CD4-positive, alpha-beta T cell (primary cell): ENCODE data around the gene PCBP1. TPM values are rescaled to one million over a fixed set of nuclear protein-coding genes. Genes with fewer than 3 reads are reported as not detected.
A peak's percentile ranks its signal among the peaks of the same experiment; 100 is the strongest.

Source experiments
- ATAC-seq: fragments of 200-7000 bp; cut with Tn5 transposase; one replicate; pipeline ENCODE4 v1.10.0; 2022; ENCODE audit warnings: mild to moderate bottlenecking; ENCODE audit not compliant: poor library complexity
- CTCF ChIA-PET: fragments of 350-600 bp; sonication (Branson Sonifier 250); formaldehyde crosslinking; loops from one replicate; lab custom pipeline; 2021; ENCODE audit warnings: antibody characterized with exemption, inconsistent platforms; lab: Charles Lee
- POLR2A ChIA-PET: fragments of 350-600 bp; sonication (Branson Sonifier 250); formaldehyde crosslinking; loops from one replicate; lab custom pipeline; 2021; ENCODE audit warnings: antibody characterized with exemption, inconsistent platforms; lab: Charles Lee
- DNase-seq, 14 experiments: peaks; one replicate each; pipeline ENCODE4 v3.0.0-alpha.2; 2013 to 2020; ENCODE audit warnings: mixed read lengths in 2 of 14
- H3K27ac ChIP-seq, 2 donors: one replicate each; pipeline versions ENCODE4 v1.5.1 to v1.7.0; 2013; ENCODE audit warnings: low read length in 2 of 2, low read depth in 1 of 2, mild to moderate bottlenecking in 1 of 2
- H3K27me3 ChIP-seq, 2 experiments: 1 replicate in 1 of 2; 2 replicates in 1 of 2; pipeline versions ENCODE4 v1.6.1 to v1.7.0; 2013; ENCODE audit warnings: low read length in 2 of 2, control low read depth in 1 of 2, mild to moderate bottlenecking in 1 of 2, moderate library complexity in 1 of 2; ENCODE audit not compliant: insufficient read depth in 2 of 2, control insufficient read depth in 1 of 2
- H3K36me3 ChIP-seq: one replicate; pipeline ENCODE4 v1.6.1; 2013; ENCODE audit warnings: low read length, control low read depth; ENCODE audit not compliant: insufficient read depth
- H3K4me1 ChIP-seq: one replicate; pipeline ENCODE4 v1.6.1; 2013; ENCODE audit warnings: low read length, control low read depth; ENCODE audit not compliant: insufficient read depth
- H3K4me3 ChIP-seq: one replicate; pipeline ENCODE4 v1.5.1; 2013; ENCODE audit warnings: mild to moderate bottlenecking, low read length, moderate library complexity
- H3K9me3 ChIP-seq, 2 experiments: 1 replicate in 1 of 2; 2 replicates in 1 of 2; pipeline versions ENCODE4 v1.6.1 to v1.7.0; 2013; ENCODE audit warnings: low read length in 2 of 2, mild to moderate bottlenecking in 2 of 2, control low read depth in 1 of 2, moderate library complexity in 1 of 2; ENCODE audit not compliant: control insufficient read depth in 1 of 2, insufficient read depth in 1 of 2
- H3K27ac Mint-ChIP-seq: one replicate; pipeline ENCODE4 v1.8.0; 2020; ENCODE audit warnings: mixed read lengths
- H3K27me3 Mint-ChIP-seq: one replicate; pipeline ENCODE4 v1.8.0; 2021; ENCODE audit warnings: mixed read lengths
- H3K36me3 Mint-ChIP-seq: one replicate; pipeline ENCODE4 v1.8.0; 2021; ENCODE audit warnings: low read depth, mixed read lengths
- H3K4me1 Mint-ChIP-seq: one replicate; pipeline ENCODE4 v1.8.0; 2021; ENCODE audit warnings: low read depth, mixed read lengths
- H3K4me3 Mint-ChIP-seq: one replicate; pipeline ENCODE4 v1.8.0; 2020; ENCODE audit warnings: mild to moderate bottlenecking, mixed read lengths
- H3K9me3 Mint-ChIP-seq: one replicate; pipeline ENCODE4 v1.8.0; 2020; ENCODE audit warnings: mixed read lengths
- intact Hi-C, 2 experiments: fragments of 100-400 bp; cut with DNase I in 1 of 2; cut with micrococcal nuclease in 1 of 2; formaldehyde crosslinking; loops; one replicate each; pipeline versions ENCODE4 v1.15.1 to v1.9.0; 2023 to 2025; cut with DNase I, micrococcal nuclease
- total RNA-seq, 174 experiments: library from RNA in 2 of 174; stranded (reverse) in 2 of 174; gene quantifications; one replicate each; pipeline ENCODE4 v1.2.3 and lab custom pipeline; 2021 to 2026
- TF ChIP-seq, protein P1 (sequence below): fragments of 200-600 bp; IDR thresholded peaks from one replicate; pipeline ENCODE4 v1.8.0; 2022; ENCODE audit warnings: antibody characterized with exemption, mild to moderate bottlenecking

The PCBP1 gene
- total RNA-seq, 2 experiments from 2014 or later, result 228 to 233 TPM

- Histone ChIP-seq H3K36me3 (no peaks in the 10 kb centered on the region), H3K9me3 (no peaks in the 10 kb centered on the region), H3K27me3 (no peaks in the 10 kb centered on the region), H3K27ac (no peak overlapping the region), H3K4me3 (no peak overlapping the region), H3K4me1 (peaks cover 66% of the 10 kb centered on the region)
- Mint-ChIP-seq H3K9me3 (no peaks in the 10 kb centered on the region), H3K27me3 (no peaks in the 10 kb centered on the region), H3K36me3 (peaks cover 14% of the 10 kb centered on the region), H3K27ac (peak overlapping the region; percentile 99), H3K4me1 (peaks cover 79% of the 10 kb centered on the region), H3K4me3 (peak overlapping the region; percentile 87)
- intact Hi-C loops, result loop anchor here in 1 of 2 experiments (1.0 kb wide), 1 partner anchor 32 kb away; no protein-coding TSS in a partner anchor
- DNase-seq, result no peak
- POLR2A ChIA-PET, result interaction anchor here (1.1 to 9.1 kb wide), 7 partner anchors 11 to 208 kb away, joined by 3 to 657 read pairs (median 44); partner anchors contain the start of genes MXD1 and PCBP1
- CTCF ChIA-PET, result interaction anchor here (0.6 to 2.2 kb wide), 7 partner anchors 10 to 52 kb away, joined by 3 to 6 read pairs (median 4); no protein-coding TSS in a partner anchor
- TF ChIP-seq, protein P1, sequence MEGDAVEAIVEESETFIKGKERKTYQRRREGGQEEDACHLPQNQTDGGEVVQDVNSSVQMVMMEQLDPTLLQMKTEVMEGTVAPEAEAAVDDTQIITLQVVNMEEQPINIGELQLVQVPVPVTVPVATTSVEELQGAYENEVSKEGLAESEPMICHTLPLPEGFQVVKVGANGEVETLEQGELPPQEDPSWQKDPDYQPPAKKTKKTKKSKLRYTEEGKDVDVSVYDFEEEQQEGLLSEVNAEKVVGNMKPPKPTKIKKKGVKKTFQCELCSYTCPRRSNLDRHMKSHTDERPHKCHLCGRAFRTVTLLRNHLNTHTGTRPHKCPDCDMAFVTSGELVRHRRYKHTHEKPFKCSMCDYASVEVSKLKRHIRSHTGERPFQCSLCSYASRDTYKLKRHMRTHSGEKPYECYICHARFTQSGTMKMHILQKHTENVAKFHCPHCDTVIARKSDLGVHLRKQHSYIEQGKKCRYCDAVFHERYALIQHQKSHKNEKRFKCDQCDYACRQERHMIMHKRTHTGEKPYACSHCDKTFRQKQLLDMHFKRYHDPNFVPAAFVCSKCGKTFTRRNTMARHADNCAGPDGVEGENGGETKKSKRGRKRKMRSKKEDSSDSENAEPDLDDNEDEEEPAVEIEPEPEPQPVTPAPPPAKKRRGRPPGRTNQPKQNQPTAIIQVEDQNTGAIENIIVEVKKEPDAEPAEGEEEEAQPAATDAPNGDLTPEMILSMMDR, result no peak
- ATAC-seq, result no peak
These were observed 35.2 kb downstream of the PCBP1 start for GRCh38 chr2:70122470-70122869.

DNA sequence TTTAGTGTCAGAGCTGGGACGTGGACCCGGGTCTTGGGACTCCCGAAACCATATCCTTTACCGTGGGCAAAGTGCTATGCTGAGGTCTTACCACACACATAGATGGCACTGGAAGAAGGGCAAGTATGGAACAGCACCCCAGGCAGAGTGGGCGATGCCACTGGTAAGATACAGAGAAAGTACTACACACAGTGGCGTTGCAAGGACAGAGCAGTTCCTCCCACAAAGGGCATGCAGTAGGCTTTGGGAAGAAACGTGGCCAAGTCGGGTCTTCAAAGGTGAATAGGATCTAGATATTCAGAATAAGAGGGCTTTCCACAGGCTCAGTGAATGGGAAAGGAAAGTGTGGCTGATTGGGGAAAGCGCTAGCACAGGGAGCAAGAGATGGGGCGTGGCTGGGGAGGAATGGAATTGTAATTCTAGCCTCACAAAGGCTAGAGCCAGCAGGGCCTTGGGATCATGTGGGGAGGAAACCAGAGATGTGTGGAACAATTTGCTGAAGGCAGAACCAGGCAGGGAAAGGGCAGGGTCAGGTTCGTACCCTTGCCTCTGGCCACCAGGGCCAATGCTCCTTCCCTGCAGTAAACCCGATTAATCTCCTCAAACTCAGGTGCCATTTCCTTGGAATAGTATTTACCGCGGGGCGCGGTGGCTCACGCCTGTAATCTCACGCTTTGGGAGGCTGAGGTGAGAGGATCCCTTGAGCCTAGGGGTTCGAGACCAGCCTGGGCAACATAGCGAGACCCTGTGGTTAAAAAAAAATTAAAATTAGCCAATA lies 36.0 kb downstream of the PCBP1 start:
- no peaks in the 10 kb centered on the region for H3K27me3 Mint-ChIP-seq
- ChIA-PET CTCF (interaction anchor here (1.0 to 3.4 kb wide), 8 partner anchors 11 to 53 kb away, joined by 3 to 23 read pairs (median 6); no protein-coding TSS in a partner anchor), POLR2A (interaction anchor here (0.9 to 9.1 kb wide), 17 partner anchors 11 to 209 kb away, joined by 3 to 657 read pairs (median 22); partner anchors contain the start of genes C2orf42, MXD1, PCBP1 and PCYOX1)
- ATAC-seq (no peak), DNase-seq (no peak)
- TF ChIP-seq, protein P1, result no peak
- Histone ChIP-seq H3K4me3 (peak overlapping the region; percentile 83), H3K36me3 (no peaks in the 10 kb centered on the region), H3K4me1 (peaks cover 71% of the 10 kb centered on the region), H3K27ac (peak overlapping the region; percentile 92 to 99), H3K27me3 (no peaks in the 10 kb centered on the region), H3K9me3 (no peaks in the 10 kb centered on the region)
- no peaks in the 10 kb centered on the region for H3K9me3 Mint-ChIP-seq
- H3K4me3 Mint-ChIP-seq, result peak overlapping the region; percentile 93
- H3K4me1 Mint-ChIP-seq, result peaks cover 82% of the 10 kb centered on the region
- peaks cover 14% of the 10 kb centered on the region for H3K36me3 Mint-ChIP-seq
- intact Hi-C loops, result no loop called here
- peak overlapping the region; percentile 99 for H3K27ac Mint-ChIP-seq

GRCh38 chr2:70123829-70124116 lies 36.5 kb downstream of the PCBP1 start:
- peak overlapping the region; percentile 83 for H3K4me3 ChIP-seq
- peak overlapping the region; percentile 93 for H3K4me3 Mint-ChIP-seq
- ATAC-seq (no peak), DNase-seq (no peak)
- H3K27me3 ChIP-seq, result no peaks in the 10 kb centered on the region
- peak overlapping the region; percentile 99 for H3K27ac Mint-ChIP-seq
- H3K27ac ChIP-seq, result peak overlapping the region; percentile 92 to 99
- ChIA-PET POLR2A (interaction anchor here (0.6 to 9.1 kb wide), 18 partner anchors 12 to 1208 kb away, joined by 3 to 657 read pairs (median 12); partner anchors contain the start of genes C2orf42, MXD1, PCBP1 and PCYOX1), CTCF (interaction anchor here (1.3 to 3.4 kb wide), 4 partner anchors 10 to 53 kb away, joined by 5 to 23 read pairs (median 14); no protein-coding TSS in a partner anchor)
- H3K36me3 Mint-ChIP-seq, result peaks cover 14% of the 10 kb centered on the region
- H3K9me3 ChIP-seq, result no peaks in the 10 kb centered on the region
- no peaks in the 10 kb centered on the region for H3K36me3 ChIP-seq
- peaks cover 79% of the 10 kb centered on the region for H3K4me1 Mint-ChIP-seq
- peaks cover 72% of the 10 kb centered on the region for H3K4me1 ChIP-seq
- H3K9me3 Mint-ChIP-seq, result no peaks in the 10 kb centered on the region
- intact Hi-C loops, result loop anchor here in 1 of 2 experiments (1.0 to 2.0 kb wide), 3 partner anchors 9 to 18 kb away; no protein-coding TSS in a partner anchor
- TF ChIP-seq, protein P1, result no peak
- H3K27me3 Mint-ChIP-seq, result no peaks in the 10 kb centered on the region
